HEK293 (cell line): ENCODE measurements around the gene TCEAL4.

Experiments
- EGR2 ChIP-seq: fragments of 450-650 bp; formaldehyde crosslinking; IDR thresholded peaks from 2 replicates; pipeline ENCODE4 v1.5.1; 2016; ENCODE audit warnings: low read depth, missing biosample characterization, missing genetic modification characterization
- GLIS1 ChIP-seq: fragments of 450-650 bp; formaldehyde crosslinking; IDR thresholded peaks from 2 replicates; pipeline ENCODE4 v1.5.1; 2016; ENCODE audit warnings: missing biosample characterization, missing genetic modification characterization
- GLIS2 ChIP-seq: fragments of 450-650 bp; formaldehyde crosslinking; IDR thresholded peaks from 2 replicates; pipeline ENCODE4 v1.5.1; 2016; ENCODE audit warnings: missing biosample characterization, missing genetic modification characterization
- HIC1 ChIP-seq: fragments of 450-650 bp; formaldehyde crosslinking; IDR thresholded peaks from 2 replicates; pipeline ENCODE4 v1.5.1; 2016; ENCODE audit warnings: missing biosample characterization, missing genetic modification characterization
- KLF1 ChIP-seq: fragments of 450-650 bp; formaldehyde crosslinking; IDR thresholded peaks from 2 replicates; pipeline ENCODE4 v1.5.1; 2016; ENCODE audit warnings: missing biosample characterization, missing genetic modification characterization
- KLF8 ChIP-seq: fragments of 450-650 bp; formaldehyde crosslinking; IDR thresholded peaks from 2 replicates; pipeline ENCODE4 v1.5.1; 2016; ENCODE audit warnings: missing biosample characterization, missing genetic modification characterization
- KLF9 ChIP-seq: fragments of 450-650 bp; formaldehyde crosslinking; IDR thresholded peaks from 2 replicates; pipeline ENCODE4 v1.5.1; 2016; ENCODE audit warnings: missing biosample characterization, missing genetic modification characterization, low read depth
- MEIS1 ChIP-seq: sonication (generic); formaldehyde crosslinking; IDR thresholded peaks from 2 replicates; pipeline ENCODE4 v1.8.1; 2022; ENCODE audit warnings: missing genetic modification reagents, mild to moderate bottlenecking, borderline replicate concordance
- PRDM10 ChIP-seq: fragments of 450-650 bp; formaldehyde crosslinking; IDR thresholded peaks from 2 replicates; pipeline ENCODE4 v1.5.1; 2016; ENCODE audit warnings: missing biosample characterization, missing genetic modification characterization
- SP2 ChIP-seq: fragments of 450-650 bp; formaldehyde crosslinking; IDR thresholded peaks from 2 replicates; pipeline ENCODE4 v1.5.1; 2016; ENCODE audit warnings: missing biosample characterization, missing genetic modification characterization
- SP3 ChIP-seq: fragments of 450-650 bp; formaldehyde crosslinking; IDR thresholded peaks from 2 replicates; pipeline ENCODE4 v1.5.1; 2016; ENCODE audit warnings: missing biosample characterization, missing genetic modification characterization
- ZBTB20 ChIP-seq: fragments of 450-650 bp; formaldehyde crosslinking; IDR thresholded peaks from 2 replicates; pipeline ENCODE4 v1.5.1; 2016; ENCODE audit warnings: missing biosample characterization, missing genetic modification characterization
- ZBTB26 ChIP-seq: fragments of 450-650 bp; formaldehyde crosslinking; optimal IDR thresholded peaks from 2 replicates; pipeline ENCODE3; 2016; ENCODE audit warnings: missing biosample characterization, mild to moderate bottlenecking, missing genetic modification characterization
- ZBTB6 ChIP-seq: fragments of 450-650 bp; formaldehyde crosslinking; IDR thresholded peaks from 2 replicates; pipeline ENCODE4 v1.5.1; 2017; ENCODE audit warnings: missing biosample characterization, missing genetic modification characterization
- ZBTB8A ChIP-seq: fragments of 450-650 bp; formaldehyde crosslinking; IDR thresholded peaks from 2 replicates; pipeline ENCODE4 v1.5.1; 2016; ENCODE audit warnings: missing biosample characterization, missing genetic modification characterization
- ZEB2 ChIP-seq: fragments of 450-650 bp; formaldehyde crosslinking; IDR thresholded peaks from 2 replicates; pipeline ENCODE4 v1.5.1; 2016; ENCODE audit warnings: missing biosample characterization, missing genetic modification characterization
- ZNF335 ChIP-seq: fragments of 450-650 bp; formaldehyde crosslinking; conservative IDR thresholded peaks from 2 replicates; pipeline ENCODE4 v1.5.1; 2016; ENCODE audit warnings: missing biosample characterization, missing genetic modification characterization
- ZNF341 ChIP-seq: fragments of 450-650 bp; formaldehyde crosslinking; IDR thresholded peaks from 2 replicates; pipeline ENCODE4; 2016; ENCODE audit warnings: low read depth, missing biosample characterization, missing genetic modification characterization
- ZNF518A ChIP-seq: fragments of 450-650 bp; formaldehyde crosslinking; conservative IDR thresholded peaks from 2 replicates; pipeline ENCODE4 v1.5.1; 2016; ENCODE audit warnings: low read depth, missing biosample characterization, missing genetic modification characterization
- ZNF768 ChIP-seq: fragments of 450-650 bp; formaldehyde crosslinking; IDR thresholded peaks from 2 replicates; pipeline ENCODE4 v1.5.1; 2018; ENCODE audit warnings: missing biosample characterization, mild to moderate bottlenecking, missing genetic modification characterization
- TF ChIP-seq, protein P1 (sequence below): fragments of 450-650 bp; formaldehyde crosslinking; IDR thresholded peaks from 2 replicates; pipeline ENCODE4 v1.5.1; 2017; ENCODE audit warnings: missing biosample characterization, missing genetic modification characterization

Gene TCEAL4

DNA sequence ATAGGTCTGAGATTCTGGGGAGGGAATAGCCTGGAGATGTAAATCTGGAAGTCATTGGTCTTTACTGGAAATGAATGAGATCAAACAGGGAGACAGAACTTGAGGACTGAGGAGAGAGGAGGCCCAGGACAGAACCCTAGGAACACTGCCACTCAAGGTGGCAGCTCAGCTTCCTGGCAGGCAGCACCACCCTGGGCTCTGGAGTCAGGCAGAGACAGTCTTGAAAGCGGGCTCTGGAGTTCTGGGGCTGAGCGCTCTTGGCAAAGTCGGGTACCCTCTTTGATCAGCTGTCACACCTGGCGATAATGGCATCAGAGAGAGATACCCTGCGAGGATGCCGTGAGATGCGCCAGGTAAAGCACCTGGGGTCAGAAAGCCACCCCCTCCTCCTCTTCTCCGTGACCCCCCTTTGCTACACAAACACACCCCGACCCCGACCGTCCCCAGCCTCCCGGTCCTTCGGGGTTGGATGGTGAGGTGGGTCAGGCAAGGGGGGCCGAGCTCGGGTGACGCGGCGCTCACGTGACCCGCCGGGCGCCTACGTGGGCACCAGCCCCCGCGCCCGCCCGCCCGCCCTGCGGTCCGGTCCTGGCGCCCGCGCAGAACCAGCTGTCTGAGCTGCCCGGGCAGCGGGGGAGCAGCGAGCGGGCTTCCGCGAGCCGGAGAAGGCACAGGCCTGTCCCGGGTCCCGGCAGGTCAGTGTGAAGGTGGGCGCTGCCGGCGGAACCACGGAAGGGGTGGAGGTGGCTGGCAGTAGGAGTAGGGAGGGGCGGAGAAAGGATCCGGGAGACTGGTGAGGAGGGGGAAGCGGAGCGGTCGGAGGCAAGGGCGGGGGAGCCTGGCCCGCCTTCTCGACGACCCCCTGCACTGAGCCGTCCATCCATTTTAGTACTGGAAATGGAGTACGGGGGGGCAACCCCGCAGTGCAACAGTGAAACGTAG, 22.3 kb downstream of the TCEAL4 start, which contains the start of gene TCEAL3 (continued):
- TF ChIP-seq ZBTB26 (tag by site-specific recombination) (peak; percentile 37), KLF1 (tag by site-specific recombination) (peak; percentile 42; the same call in 1 of the 2 replicates), ZNF335 (tag by site-specific recombination) (peak; percentile 74), GLIS1 (peak; percentile 57), ZBTB6 (tag by site-specific recombination) (no peak), ZNF518A (tag by site-specific recombination) (no peak), SP2 (tag by site-specific recombination) (peak; percentile 66), KLF8 (tag by site-specific recombination) (peak; percentile 19; the same call in 1 of the 2 replicates), HIC1 (tag by site-specific recombination) (peak; percentile 23; the same call in 1 of the 2 replicates), SP3 (tag by site-specific recombination) (peak; percentile 60), ZBTB8A (peak; percentile 60), ZBTB20 (tag by site-specific recombination) (peak; percentile 44; the same call in 1 of the 2 replicates), MEIS1 (CRISPR knock-in tag) (no peak; the same call in 1 of the 2 replicates), KLF9 (no peak), ZNF768 (tag by site-specific recombination) (no peak), GLIS2 (tag by site-specific recombination) (peak; percentile 84), ZNF341 (tag by site-specific recombination) (peak; percentile 27; the same call in 1 of the 2 replicates), ZEB2 (0 out of 2 replicates have a peak, but pooled peaks have one; percentile 20), PRDM10 (tag by site-specific recombination) (0 out of 2 replicates have a peak, but pooled peaks have one; percentile 9), EGR2 (peak; percentile 62)
- TF ChIP-seq, protein P1, sequence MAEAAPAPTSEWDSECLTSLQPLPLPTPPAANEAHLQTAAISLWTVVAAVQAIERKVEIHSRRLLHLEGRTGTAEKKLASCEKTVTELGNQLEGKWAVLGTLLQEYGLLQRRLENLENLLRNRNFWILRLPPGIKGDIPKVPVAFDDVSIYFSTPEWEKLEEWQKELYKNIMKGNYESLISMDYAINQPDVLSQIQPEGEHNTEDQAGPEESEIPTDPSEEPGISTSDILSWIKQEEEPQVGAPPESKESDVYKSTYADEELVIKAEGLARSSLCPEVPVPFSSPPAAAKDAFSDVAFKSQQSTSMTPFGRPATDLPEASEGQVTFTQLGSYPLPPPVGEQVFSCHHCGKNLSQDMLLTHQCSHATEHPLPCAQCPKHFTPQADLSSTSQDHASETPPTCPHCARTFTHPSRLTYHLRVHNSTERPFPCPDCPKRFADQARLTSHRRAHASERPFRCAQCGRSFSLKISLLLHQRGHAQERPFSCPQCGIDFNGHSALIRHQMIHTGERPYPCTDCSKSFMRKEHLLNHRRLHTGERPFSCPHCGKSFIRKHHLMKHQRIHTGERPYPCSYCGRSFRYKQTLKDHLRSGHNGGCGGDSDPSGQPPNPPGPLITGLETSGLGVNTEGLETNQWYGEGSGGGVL: peak; percentile 46; the same call in 1 of the 2 replicates
